Body of pancreas (tissue), 4 donors: ENCODE data around the gene AGTR2. TPM values are rescaled to one million over a fixed set of nuclear protein-coding genes. Genes with fewer than 3 reads are reported as not detected.

Experiments
- ATAC-seq: fragments of 150-250 bp; one replicate; pipeline ENCODE4 v1.9.1; 2016
- DNase-seq, 4 donors: peaks; one replicate each; pipeline ENCODE4 v3.0.0-alpha.2; 2019
- H3K27ac ChIP-seq, 4 donors: fragments of 200-600 bp; sonication (generic); 1 replicate in 3 of 4; 2 replicates in 1 of 4; pipeline versions ENCODE4 v1.5.1 to v1.6.1; 2016 to 2019; ENCODE audit warnings: mild to moderate bottlenecking in 1 of 4, mixed read lengths in 1 of 4, moderate library complexity in 1 of 4
- H3K27me3 ChIP-seq, 2 donors: fragments of 200-600 bp; sonication (generic); one replicate each; pipeline ENCODE4 v1.6.0; 2016; ENCODE audit warnings: mild to moderate bottlenecking in 1 of 2
- H3K36me3 ChIP-seq, 2 donors: fragments of 200-600 bp; sonication (generic); replicated peaks in 1 of 2; 2 replicates each; pipeline ENCODE4 v1.5.1; 2016; ENCODE audit warnings: low read depth in 2 of 2; ENCODE audit not compliant: insufficient read depth in 1 of 2
- H3K4me1 ChIP-seq: fragments of 200-600 bp; sonication (generic); one replicate; pipeline ENCODE4 v1.6.0; 2016
- H3K4me3 ChIP-seq, 2 donors: fragments of 200-600 bp; sonication (generic); 1 replicate in 1 of 2; 2 replicates in 1 of 2; pipeline ENCODE4 v1.5.1; 2016 to 2019
- H3K9me3 ChIP-seq, 3 donors: fragments of 200-600 bp; sonication (generic); 1 replicate in 2 of 3; 2 replicates in 1 of 3; pipeline ENCODE4 v1.5.1; 2016
- POLR2A ChIP-seq, 3 donors: fragments of 450-650 bp; IDR thresholded peaks; one replicate each; pipeline ENCODE4 v1.6.1; 2016; ENCODE audit warnings: antibody characterized with exemption in 3 of 3, mild to moderate bottlenecking in 2 of 3
- WGBS, 2 donors: methylation state at CpG; one replicate each; pipeline ENCODE4 v1.1.5; 2017; 5-methylcytosine and 5-hydroxymethylcytosine counted together
- intact Hi-C: fragments of 100-400 bp; cut with DNase I; formaldehyde crosslinking; loops from one replicate; pipeline ENCODE4 v1.15.1; 2023
- total RNA-seq, 2 donors: library from RNA; depleted of rRNA; stranded (reverse); fragments of >200 nt; gene quantifications; one replicate each; pipeline ENCODE4 v1.1.0, GENCODE V29; 2016
- TF ChIP-seq, protein P1 (sequence below), 7 experiments: fragments of 450-650 bp in 4 of 7; fragments of 200-600 bp in 3 of 7; sonication (generic) in 3 of 7; IDR thresholded peaks; one replicate each; pipeline ENCODE4 v1.5.1; 2016 to 2019; ENCODE audit warnings: antibody characterized with exemption in 7 of 7

AGTR2 gene
- total RNA-seq, 2 donors from 2014 or later, result not detected

- 60% methylated on average over 1 of the region's 1 CpG; no CpG with 5 or more reads in 1 of the 2 donors for WGBS, 2 donors
- H3K4me3 ChIP-seq, result no peak overlapping the region
- H3K9me3 ChIP-seq, result no peaks in the 10 kb centered on the region
- no peak overlapping the region for H3K27ac ChIP-seq
- TF ChIP-seq, protein P1, sequence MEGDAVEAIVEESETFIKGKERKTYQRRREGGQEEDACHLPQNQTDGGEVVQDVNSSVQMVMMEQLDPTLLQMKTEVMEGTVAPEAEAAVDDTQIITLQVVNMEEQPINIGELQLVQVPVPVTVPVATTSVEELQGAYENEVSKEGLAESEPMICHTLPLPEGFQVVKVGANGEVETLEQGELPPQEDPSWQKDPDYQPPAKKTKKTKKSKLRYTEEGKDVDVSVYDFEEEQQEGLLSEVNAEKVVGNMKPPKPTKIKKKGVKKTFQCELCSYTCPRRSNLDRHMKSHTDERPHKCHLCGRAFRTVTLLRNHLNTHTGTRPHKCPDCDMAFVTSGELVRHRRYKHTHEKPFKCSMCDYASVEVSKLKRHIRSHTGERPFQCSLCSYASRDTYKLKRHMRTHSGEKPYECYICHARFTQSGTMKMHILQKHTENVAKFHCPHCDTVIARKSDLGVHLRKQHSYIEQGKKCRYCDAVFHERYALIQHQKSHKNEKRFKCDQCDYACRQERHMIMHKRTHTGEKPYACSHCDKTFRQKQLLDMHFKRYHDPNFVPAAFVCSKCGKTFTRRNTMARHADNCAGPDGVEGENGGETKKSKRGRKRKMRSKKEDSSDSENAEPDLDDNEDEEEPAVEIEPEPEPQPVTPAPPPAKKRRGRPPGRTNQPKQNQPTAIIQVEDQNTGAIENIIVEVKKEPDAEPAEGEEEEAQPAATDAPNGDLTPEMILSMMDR (IDR thresholded peaks at IDR 0.05), result no peak
- no peak for TF ChIP-seq POLR2A (IDR thresholded peaks at IDR 0.05)
- intact Hi-C loops, result no loop called here
- no peaks in the 10 kb centered on the region for H3K36me3 ChIP-seq
- DNase-seq (no peak), ATAC-seq (no peak)
- no peaks in the 10 kb centered on the region for H3K4me1 ChIP-seq
- no peaks in the 10 kb centered on the region for H3K27me3 ChIP-seq
Observed at GRCh38 chrX:116181300-116181699, 10.8 kb downstream of the AGTR2 start.

DNA sequence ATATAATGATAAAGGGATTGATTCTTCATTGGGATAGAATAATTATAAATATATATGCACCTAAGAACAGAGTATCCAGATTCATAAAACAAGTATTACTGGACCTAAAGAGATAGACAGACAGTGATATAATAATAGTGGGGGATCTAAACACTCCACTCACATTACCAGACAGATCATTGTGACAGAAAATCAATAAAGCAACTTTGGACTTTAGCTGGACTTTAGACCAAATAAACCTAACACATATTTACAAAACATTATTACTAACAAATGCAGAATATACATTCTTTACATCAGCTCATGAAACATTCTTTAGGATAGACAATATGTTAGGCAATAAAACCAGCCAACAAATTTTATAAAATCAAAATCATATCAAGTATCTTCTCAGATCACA, 14.6 kb downstream of the AGTR2 start:
- no peak overlapping the region for H3K27ac ChIP-seq
- H3K4me1 ChIP-seq, result no peaks in the 10 kb centered on the region
- no peaks in the 10 kb centered on the region for H3K36me3 ChIP-seq
- DNase-seq (no peak), ATAC-seq (no peak)
- H3K27me3 ChIP-seq, result no peaks in the 10 kb centered on the region
- no peak overlapping the region for H3K4me3 ChIP-seq
- TF ChIP-seq POLR2A (IDR thresholded peaks at IDR 0.05), result no peak
- TF ChIP-seq, protein P1 (IDR thresholded peaks at IDR 0.05), result no peak
- intact Hi-C loops, result no loop called here
- H3K9me3 ChIP-seq, result no peaks in the 10 kb centered on the region

DNA sequence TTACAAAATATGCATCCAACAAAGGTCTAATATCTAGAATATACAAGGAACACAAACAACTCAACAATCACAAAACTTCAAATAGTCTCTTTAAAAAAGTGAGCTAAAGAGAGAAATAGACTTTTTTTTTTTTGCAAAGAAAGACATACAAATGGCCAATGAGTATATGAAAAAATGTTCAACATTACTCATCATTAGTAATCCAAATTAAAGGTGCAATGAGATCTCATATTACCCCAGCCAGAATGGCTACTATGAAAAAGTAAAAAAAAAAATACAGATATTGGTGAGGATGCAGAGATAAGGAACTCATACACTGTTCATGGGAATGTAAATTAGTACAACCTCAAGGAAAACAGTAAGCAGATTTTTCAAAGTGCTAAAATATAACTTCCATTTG, 24.1 kb downstream of the AGTR2 start:
- no peak for DNase-seq
- no peak for ATAC-seq
- intact Hi-C loops, result no loop called here
- H3K36me3 ChIP-seq, result no peaks in the 10 kb centered on the region
- TF ChIP-seq, protein P1 (IDR thresholded peaks at IDR 0.05), result no peak
- TF ChIP-seq POLR2A (IDR thresholded peaks at IDR 0.05), result no peak
- H3K9me3 ChIP-seq, result no peaks in the 10 kb centered on the region
- no peak overlapping the region for H3K27ac ChIP-seq
- H3K4me3 ChIP-seq, result no peak overlapping the region
- H3K27me3 ChIP-seq, result no peaks in the 10 kb centered on the region
- H3K4me1 ChIP-seq, result no peaks in the 10 kb centered on the region

DNA sequence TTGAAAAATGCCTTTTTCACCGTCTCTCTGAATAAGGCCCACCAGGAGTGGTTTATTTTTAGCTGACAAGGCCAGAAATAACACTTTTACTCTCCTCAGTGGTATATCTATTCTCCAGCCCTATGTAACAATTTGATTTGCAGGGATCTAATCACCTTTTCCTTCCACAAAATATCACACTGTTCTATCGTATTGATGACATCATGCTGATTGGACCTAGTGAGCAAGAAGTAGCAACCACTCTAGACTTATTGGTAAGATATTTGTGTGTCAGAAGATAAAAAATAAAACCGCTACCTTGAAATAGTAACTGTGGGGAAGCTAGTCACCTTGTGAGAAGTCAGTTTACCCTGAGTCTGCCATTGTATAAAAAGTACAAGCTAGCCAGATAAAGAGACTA, 27.7 kb downstream of the AGTR2 start:
- Histone ChIP-seq H3K4me3 (no peak overlapping the region), H3K27me3 (no peaks in the 10 kb centered on the region), H3K27ac (no peak overlapping the region), H3K9me3 (no peaks in the 10 kb centered on the region), H3K4me1 (no peaks in the 10 kb centered on the region), H3K36me3 (no peaks in the 10 kb centered on the region)
- intact Hi-C loops, result no loop called here
- no peak for TF ChIP-seq POLR2A (IDR thresholded peaks at IDR 0.05)
- TF ChIP-seq, protein P1 (IDR thresholded peaks at IDR 0.05), result no peak
- WGBS, 2 donors, result 29 to 66% methylated on average over 3 of the region's 3 CpGs
- DNase-seq, result no peak
- ATAC-seq, result no peak

GRCh38 chrX:116198810-116199209, 28.3 kb downstream of the AGTR2 start:
- Histone ChIP-seq H3K4me1 (no peaks in the 10 kb centered on the region), H3K9me3 (no peaks in the 10 kb centered on the region), H3K27me3 (no peaks in the 10 kb centered on the region), H3K27ac (no peak overlapping the region), H3K36me3 (no peaks in the 10 kb centered on the region), H3K4me3 (no peak overlapping the region)
- WGBS, 2 donors, result 42 to 53% methylated on average over 3 of the region's 3 CpGs
- TF ChIP-seq POLR2A (IDR thresholded peaks at IDR 0.05), result no peak
- TF ChIP-seq, protein P1 (IDR thresholded peaks at IDR 0.05), result peak in 1 of 7 experiments; percentile 11
- intact Hi-C loops, result no loop called here
- ATAC-seq (no peak), DNase-seq (no peak)
